ENCODE results near the gene DALRD3.

DNA sequence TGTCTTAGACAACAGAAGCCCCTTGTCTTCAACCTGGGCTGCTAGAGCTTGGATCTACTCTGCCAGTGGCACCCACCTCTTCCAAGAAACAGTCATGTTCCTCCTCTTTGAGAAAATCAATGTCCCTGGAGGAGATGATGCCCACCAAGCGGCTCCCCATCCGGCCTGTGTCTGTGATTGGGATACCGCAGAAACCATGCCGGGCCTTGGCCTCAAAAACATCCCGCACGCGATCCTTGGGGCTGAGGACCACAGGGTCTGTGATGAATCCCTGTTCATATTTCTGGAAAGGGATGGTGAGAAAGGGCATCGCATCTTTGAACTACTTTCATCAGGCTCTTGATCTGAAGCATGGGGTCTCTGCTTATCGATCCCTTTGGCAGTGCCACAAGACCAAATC lies 9.3 kb upstream of the DALRD3 start:
- TF ChIP-seq, protein P1, sequence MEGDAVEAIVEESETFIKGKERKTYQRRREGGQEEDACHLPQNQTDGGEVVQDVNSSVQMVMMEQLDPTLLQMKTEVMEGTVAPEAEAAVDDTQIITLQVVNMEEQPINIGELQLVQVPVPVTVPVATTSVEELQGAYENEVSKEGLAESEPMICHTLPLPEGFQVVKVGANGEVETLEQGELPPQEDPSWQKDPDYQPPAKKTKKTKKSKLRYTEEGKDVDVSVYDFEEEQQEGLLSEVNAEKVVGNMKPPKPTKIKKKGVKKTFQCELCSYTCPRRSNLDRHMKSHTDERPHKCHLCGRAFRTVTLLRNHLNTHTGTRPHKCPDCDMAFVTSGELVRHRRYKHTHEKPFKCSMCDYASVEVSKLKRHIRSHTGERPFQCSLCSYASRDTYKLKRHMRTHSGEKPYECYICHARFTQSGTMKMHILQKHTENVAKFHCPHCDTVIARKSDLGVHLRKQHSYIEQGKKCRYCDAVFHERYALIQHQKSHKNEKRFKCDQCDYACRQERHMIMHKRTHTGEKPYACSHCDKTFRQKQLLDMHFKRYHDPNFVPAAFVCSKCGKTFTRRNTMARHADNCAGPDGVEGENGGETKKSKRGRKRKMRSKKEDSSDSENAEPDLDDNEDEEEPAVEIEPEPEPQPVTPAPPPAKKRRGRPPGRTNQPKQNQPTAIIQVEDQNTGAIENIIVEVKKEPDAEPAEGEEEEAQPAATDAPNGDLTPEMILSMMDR (IDR thresholded peaks at IDR 0.05; ENCODE audit: insufficient read depth, low read depth, low read length): no peak
- TF ChIP-seq EZH2 (IDR thresholded peaks at IDR 0.05; ENCODE audit: insufficient read depth, low read length): no peak

Data from astrocyte (in vitro differentiated cells and primary cell).